ENCODE measurements around the gene GRID1. TPM values are rescaled to one million over a fixed set of nuclear protein-coding genes. Genes with fewer than 3 reads are reported as not detected.

GRID1 gene
- total RNA-seq, 1 experiment from 2014 or later = not detected

DNA sequence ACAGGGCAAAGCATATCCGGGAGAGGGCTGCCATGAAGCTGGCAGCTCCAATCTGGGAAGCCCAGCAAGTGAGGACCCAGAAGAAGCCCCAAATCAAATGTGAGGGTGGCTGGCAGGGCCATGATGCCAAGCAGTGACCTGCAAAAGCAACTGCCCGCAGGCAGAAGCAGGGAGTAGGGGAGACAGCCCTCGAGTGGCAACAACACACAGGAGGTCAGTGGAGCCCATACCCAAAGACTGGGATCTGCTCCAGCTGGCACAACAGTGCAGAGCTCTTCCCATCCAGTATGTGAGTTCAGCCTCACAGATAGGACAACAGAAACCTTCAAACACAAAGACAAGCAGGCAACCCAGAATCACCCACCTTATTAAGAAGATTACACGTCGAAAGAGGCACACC is 45.0 kb downstream of the GRID1 start:
- no peaks in the 10 kb centered on the region for H3K9me3 ChIP-seq (ENCODE audit: low read length)
- ChIA-PET POLR2A (ENCODE audit: unreplicated experiment) (no interaction called here), CTCF (no interaction called here)
- no peaks in the 10 kb centered on the region for H3K4me1 ChIP-seq (ENCODE audit: insufficient read depth, low read length)
- intact Hi-C loops (cut with micrococcal nuclease) = no loop called here
- no peak overlapping the region for H3K9ac ChIP-seq (ENCODE audit: low read length)
- TF ChIP-seq EZH2phosphoT487 (IDR thresholded peaks at IDR 0.05; ENCODE audit: borderline replicate concordance, low read length) = no peak
- TF ChIP-seq, protein P1, sequence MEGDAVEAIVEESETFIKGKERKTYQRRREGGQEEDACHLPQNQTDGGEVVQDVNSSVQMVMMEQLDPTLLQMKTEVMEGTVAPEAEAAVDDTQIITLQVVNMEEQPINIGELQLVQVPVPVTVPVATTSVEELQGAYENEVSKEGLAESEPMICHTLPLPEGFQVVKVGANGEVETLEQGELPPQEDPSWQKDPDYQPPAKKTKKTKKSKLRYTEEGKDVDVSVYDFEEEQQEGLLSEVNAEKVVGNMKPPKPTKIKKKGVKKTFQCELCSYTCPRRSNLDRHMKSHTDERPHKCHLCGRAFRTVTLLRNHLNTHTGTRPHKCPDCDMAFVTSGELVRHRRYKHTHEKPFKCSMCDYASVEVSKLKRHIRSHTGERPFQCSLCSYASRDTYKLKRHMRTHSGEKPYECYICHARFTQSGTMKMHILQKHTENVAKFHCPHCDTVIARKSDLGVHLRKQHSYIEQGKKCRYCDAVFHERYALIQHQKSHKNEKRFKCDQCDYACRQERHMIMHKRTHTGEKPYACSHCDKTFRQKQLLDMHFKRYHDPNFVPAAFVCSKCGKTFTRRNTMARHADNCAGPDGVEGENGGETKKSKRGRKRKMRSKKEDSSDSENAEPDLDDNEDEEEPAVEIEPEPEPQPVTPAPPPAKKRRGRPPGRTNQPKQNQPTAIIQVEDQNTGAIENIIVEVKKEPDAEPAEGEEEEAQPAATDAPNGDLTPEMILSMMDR (conservative IDR thresholded peaks at IDR 0.05; ENCODE audit: low read depth, low read length) = no peak
- TF ChIP-seq EZH2 (IDR thresholded peaks at IDR 0.05; ENCODE audit: low read length, unreplicated experiment) = no peak
- H3K9me2 ChIP-seq (replicated peaks; ENCODE audit: low read length) = no peaks in the 10 kb centered on the region
- H3K79me2 ChIP-seq (ENCODE audit: low read length) = no peaks in the 10 kb centered on the region
- H2AFZ ChIP-seq (ENCODE audit: low read length) = no peak overlapping the region
- ATAC-seq (no peak), DNase-seq (no peak)
- H3K4me3 ChIP-seq (ENCODE audit: low read length) = no peak overlapping the region
- no TSS peak for BruUV-seq (replicated peaks)
- no peaks in the 10 kb centered on the region for H4K20me1 ChIP-seq (ENCODE audit: low read length)
- no peak overlapping the region for H3K4me2 ChIP-seq (ENCODE audit: low read length)
- H3K27ac ChIP-seq (ENCODE audit: low read length) = no peak overlapping the region
- no peaks in the 10 kb centered on the region for H3K36me3 ChIP-seq (ENCODE audit: low read depth, low read length)
- no peaks in the 10 kb centered on the region for H3F3A ChIP-seq (ENCODE audit: low read length, unreplicated experiment)
- H3K27me3 ChIP-seq (ENCODE audit: low read length) = peaks cover 28% of the 10 kb centered on the region

DNA sequence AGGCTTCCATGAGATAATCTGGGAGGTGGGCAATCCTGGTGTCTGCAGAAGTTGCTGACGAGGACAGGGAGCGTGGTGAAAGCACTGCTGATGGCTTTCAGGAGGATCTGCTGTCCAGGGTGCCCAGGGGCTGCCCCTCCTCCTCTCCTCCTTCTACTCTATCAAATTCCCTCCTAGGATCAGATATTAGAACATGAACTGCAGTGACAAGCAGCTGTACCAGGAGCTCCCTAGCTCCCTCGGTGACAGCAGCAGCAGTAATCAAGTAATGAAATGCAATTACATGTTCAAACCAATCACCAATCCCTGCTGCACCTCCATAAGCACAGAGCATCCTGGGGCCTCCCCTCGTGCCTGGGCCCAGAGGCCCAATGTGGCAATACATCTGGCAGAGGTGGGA is 46.9 kb downstream of the GRID1 start:
- no peaks in the 10 kb centered on the region for H3K36me3 ChIP-seq (ENCODE audit: low read depth, low read length)
- ChIA-PET CTCF (no interaction called here), POLR2A (ENCODE audit: unreplicated experiment) (no interaction called here)
- TF ChIP-seq EZH2phosphoT487 (IDR thresholded peaks at IDR 0.05; ENCODE audit: borderline replicate concordance, low read length) (no peak), EZH2 (IDR thresholded peaks at IDR 0.05; ENCODE audit: low read length, unreplicated experiment) (no peak)
- TF ChIP-seq, protein P1 (conservative IDR thresholded peaks at IDR 0.05; ENCODE audit: low read depth, low read length) = no peak
- H2AFZ ChIP-seq (ENCODE audit: low read length) = no peak overlapping the region
- DNase-seq = no peak
- H3K9me2 ChIP-seq (replicated peaks; ENCODE audit: low read length) = no peaks in the 10 kb centered on the region
- no peak overlapping the region for H3K27ac ChIP-seq (ENCODE audit: low read length)
- intact Hi-C loops (cut with micrococcal nuclease) = no loop called here
- peaks cover 16% of the 10 kb centered on the region for H3K27me3 ChIP-seq (ENCODE audit: low read length)
- no peaks in the 10 kb centered on the region for H4K20me1 ChIP-seq (ENCODE audit: low read length)
- no peaks in the 10 kb centered on the region for H3F3A ChIP-seq (ENCODE audit: low read length, unreplicated experiment)
- no peaks in the 10 kb centered on the region for H3K79me2 ChIP-seq (ENCODE audit: low read length)
- ATAC-seq = no peak
- H3K9me3 ChIP-seq (ENCODE audit: low read length) = no peaks in the 10 kb centered on the region
- BruUV-seq (replicated peaks) = no TSS peak
- no peak overlapping the region for H3K9ac ChIP-seq (ENCODE audit: low read length)
- no peak overlapping the region for H3K4me3 ChIP-seq (ENCODE audit: low read length)
- H3K4me1 ChIP-seq (ENCODE audit: insufficient read depth, low read length) = no peaks in the 10 kb centered on the region
- H3K4me2 ChIP-seq (ENCODE audit: low read length) = no peak overlapping the region

DNA sequence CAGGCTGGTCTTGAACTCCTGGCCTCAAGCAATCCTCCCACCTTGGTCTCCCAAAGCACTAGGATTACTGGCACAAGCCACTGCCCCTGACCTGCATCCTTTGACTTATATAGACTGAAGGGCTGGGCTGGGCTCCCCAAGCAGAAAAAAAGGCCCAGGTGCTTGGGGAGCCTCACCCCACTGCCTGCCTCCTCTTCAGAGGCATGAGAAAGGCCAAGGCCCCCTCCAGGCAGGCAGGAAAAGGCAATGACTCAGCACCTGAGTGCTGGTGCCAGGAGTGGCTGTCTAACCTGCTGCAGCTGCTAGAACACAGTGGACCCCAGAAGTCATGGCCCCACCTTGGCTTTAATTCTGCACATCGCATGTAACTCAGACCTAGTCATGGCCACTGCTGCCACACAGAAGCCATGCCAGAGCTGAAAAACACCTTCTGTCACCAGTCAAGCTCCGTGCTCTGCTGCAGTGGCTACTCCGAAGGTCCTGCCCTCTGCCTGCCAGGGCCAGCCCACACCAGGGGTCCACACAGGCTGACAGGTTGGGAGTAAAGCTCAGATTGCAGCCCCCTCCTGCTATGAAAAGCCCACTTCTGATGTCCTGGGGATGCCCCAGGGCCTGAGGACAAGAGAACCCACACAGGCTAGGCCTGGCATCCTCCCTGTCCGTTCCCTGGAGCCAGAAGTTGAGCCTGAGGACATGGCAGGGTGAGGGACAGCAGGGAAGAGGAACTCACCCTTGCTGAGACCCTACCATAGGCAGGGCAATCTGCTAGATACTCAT is 48.5 kb downstream of the GRID1 start:
- DNase-seq (no peak), ATAC-seq (no peak)
- POLR2A ChIA-PET (ENCODE audit: unreplicated experiment) = no interaction called here
- Histone ChIP-seq H3K9me2 (replicated peaks; ENCODE audit: low read length) (no peaks in the 10 kb centered on the region), H3K79me2 (ENCODE audit: low read length) (no peaks in the 10 kb centered on the region), H3K4me2 (ENCODE audit: low read length) (no peak overlapping the region), H3K27ac (ENCODE audit: low read length) (no peak overlapping the region), H3K27me3 (ENCODE audit: low read length) (peaks cover 12% of the 10 kb centered on the region), H3K36me3 (ENCODE audit: low read depth, low read length) (no peaks in the 10 kb centered on the region), H3K9me3 (ENCODE audit: low read length) (no peaks in the 10 kb centered on the region), H3K9ac (ENCODE audit: low read length) (no peak overlapping the region), H2AFZ (ENCODE audit: low read length) (no peak overlapping the region), H3K4me3 (ENCODE audit: low read length) (no peak overlapping the region), H3F3A (ENCODE audit: low read length, unreplicated experiment) (no peaks in the 10 kb centered on the region), H4K20me1 (ENCODE audit: low read length) (no peaks in the 10 kb centered on the region), H3K4me1 (ENCODE audit: insufficient read depth, low read length) (no peaks in the 10 kb centered on the region)
- no TSS peak for BruUV-seq (replicated peaks)
- CTCF ChIA-PET = no interaction called here
- TF ChIP-seq EZH2phosphoT487 (IDR thresholded peaks at IDR 0.05; ENCODE audit: borderline replicate concordance, low read length) (no peak), EZH2 (IDR thresholded peaks at IDR 0.05; ENCODE audit: low read length, unreplicated experiment) (no peak)
- TF ChIP-seq, protein P1 (conservative IDR thresholded peaks at IDR 0.05; ENCODE audit: low read depth, low read length) = no peak
- intact Hi-C loops (cut with micrococcal nuclease) = no loop called here

Data from PC-3 (cell line).